Ovary (tissue), 9 donors: Measurements from ENCODE around the gene TTC38. TPM values are rescaled to one million over a fixed set of nuclear protein-coding genes. Genes with fewer than 3 reads are reported as not detected.

ENCODE experiments used
- DNase-seq, 5 donors: peaks; one replicate each; pipeline ENCODE4 v3.0.0-alpha.2; 2019 to 2020
- H3K27ac ChIP-seq, 2 donors: fragments of 200-600 bp; one replicate each; pipeline versions ENCODE4 v1.5.1 to v1.8.0; 2019 to 2022
- H3K27me3 ChIP-seq: fragments of 200-600 bp; one replicate; pipeline ENCODE4 v1.8.0; 2022
- H3K36me3 ChIP-seq: fragments of 200-600 bp; sonication (generic); one replicate; pipeline ENCODE4 v1.5.1; 2019
- H3K4me1 ChIP-seq: one replicate; pipeline ENCODE4 v1.8.1; 2013; ENCODE audit warnings: mild to moderate bottlenecking, moderate library complexity; ENCODE audit not compliant: insufficient read depth
- H3K4me3 ChIP-seq: fragments of 200-600 bp; sonication (generic); one replicate; pipeline ENCODE4 v1.5.1; 2017
- H3K9me3 ChIP-seq, 2 donors: fragments of 200-600 bp in 1 of 2; sonication (generic) in 1 of 2; one replicate each; pipeline versions ENCODE4 v1.5.1 to v1.8.1; 2013 to 2019; ENCODE audit warnings: mild to moderate bottlenecking in 1 of 2, moderate library complexity in 1 of 2
- EP300 ChIP-seq: sonication (generic); formaldehyde crosslinking; IDR thresholded peaks from one replicate; pipeline ENCODE4 v1.6.1; 2017; ENCODE audit warnings: antibody characterized with exemption
- POLR2A ChIP-seq: fragments of 450-650 bp; IDR thresholded peaks from one replicate; pipeline ENCODE4 v1.6.1; 2017; ENCODE audit warnings: antibody characterized with exemption, mild to moderate bottlenecking, moderate library complexity
- WGBS, 3 donors: extraction: QIAGEN DNeasy Blood & Tissue Kit in 1 of 3; methylation state at CpG; one replicate each; pipeline versions ENCODE4 v1.1.5 to v1.1.7; 2013 to 2017; 5-methylcytosine and 5-hydroxymethylcytosine counted together
- intact Hi-C, 4 donors: fragments of 100-400 bp; cut with DNase I; formaldehyde crosslinking; loops; one replicate each; pipeline versions ENCODE4 v1.11.0 to v1.15.1; 2022 to 2023
- polyA plus RNA-seq, 2 donors: library from polyadenylated mRNA; stranded (reverse); fragments of 200-250 nt in 1 of 2; fragments of 350-450 nt in 1 of 2; fragmentation: Illumina TruSeq in 1 of 2; extraction: RNeasy Lipid Tissue Mini Kit (QIAGEN cat#74804) in 1 of 2; gene quantifications; one replicate each; pipeline ENCODE4 v1.2.3, GENCODE V29; 2013 to 2014
- total RNA-seq, 7 donors: library from RNA; depleted of rRNA in 2 of 7; stranded (reverse); fragments of >200 nt in 2 of 7; fragmentation: NEBNext Ultra II Directional in 3 of 7; extraction: Animal tissue kit (Norgen Biotek cat#: 25700) in 3 of 7; gene quantifications; one replicate each; pipeline versions ENCODE4 v1.1.0 to v1.2.4, GENCODE V29; 2016 to 2023
- TF ChIP-seq, protein P1 (sequence below), 3 donors: fragments of 450-650 bp in 2 of 3; fragments of 200-600 bp in 1 of 3; IDR thresholded peaks; one replicate each; pipeline versions ENCODE4 v1.5.1 to v1.8.0; 2016 to 2022; ENCODE audit warnings: antibody characterized with exemption in 3 of 3, mild to moderate bottlenecking in 1 of 3
- donor health status: DM: no; HTN: no; CAD: no; lungs with moderate emphysema.
- donor health status: DM: no; HTN: no; CAD: no.
- donor health status: Bipolar disorder and iron deficiency.
- donor health status: DM: yes; HTN: yes; CAD: no.
- donor health status: DM: no; HTN: no; CAD: no.
- donor health status: DM: yes; HTN: yes; CAD: no.

The TTC38 gene
- total and polyA plus RNA-seq, 9 donors = 27.3 to 58.3 (median 42.3) TPM

DNA sequence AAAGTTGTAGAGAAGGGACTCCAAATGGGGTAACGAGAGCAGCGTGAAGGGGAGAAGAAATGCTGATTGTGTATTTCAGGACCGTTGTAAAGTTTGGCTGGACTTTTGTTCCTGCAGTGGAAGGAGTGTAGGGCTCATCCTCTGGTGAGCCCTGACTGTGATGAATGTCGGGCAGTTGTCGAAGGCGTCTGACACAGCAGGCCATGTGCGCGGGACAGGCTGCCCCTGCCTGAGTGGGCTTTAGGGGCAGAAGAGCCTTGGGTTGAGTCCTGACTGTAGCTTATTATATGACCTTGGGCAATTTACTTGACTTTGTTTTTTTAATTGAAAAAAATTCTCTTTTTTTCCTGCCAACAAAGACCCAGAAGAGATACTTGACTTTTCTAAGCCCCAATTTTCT lies 70.8 kb downstream of the TTC38 start:
- TF ChIP-seq, protein P1, sequence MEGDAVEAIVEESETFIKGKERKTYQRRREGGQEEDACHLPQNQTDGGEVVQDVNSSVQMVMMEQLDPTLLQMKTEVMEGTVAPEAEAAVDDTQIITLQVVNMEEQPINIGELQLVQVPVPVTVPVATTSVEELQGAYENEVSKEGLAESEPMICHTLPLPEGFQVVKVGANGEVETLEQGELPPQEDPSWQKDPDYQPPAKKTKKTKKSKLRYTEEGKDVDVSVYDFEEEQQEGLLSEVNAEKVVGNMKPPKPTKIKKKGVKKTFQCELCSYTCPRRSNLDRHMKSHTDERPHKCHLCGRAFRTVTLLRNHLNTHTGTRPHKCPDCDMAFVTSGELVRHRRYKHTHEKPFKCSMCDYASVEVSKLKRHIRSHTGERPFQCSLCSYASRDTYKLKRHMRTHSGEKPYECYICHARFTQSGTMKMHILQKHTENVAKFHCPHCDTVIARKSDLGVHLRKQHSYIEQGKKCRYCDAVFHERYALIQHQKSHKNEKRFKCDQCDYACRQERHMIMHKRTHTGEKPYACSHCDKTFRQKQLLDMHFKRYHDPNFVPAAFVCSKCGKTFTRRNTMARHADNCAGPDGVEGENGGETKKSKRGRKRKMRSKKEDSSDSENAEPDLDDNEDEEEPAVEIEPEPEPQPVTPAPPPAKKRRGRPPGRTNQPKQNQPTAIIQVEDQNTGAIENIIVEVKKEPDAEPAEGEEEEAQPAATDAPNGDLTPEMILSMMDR (IDR thresholded peaks at IDR 0.05) = no peak
- TF ChIP-seq POLR2A = no peak
- no peak for TF ChIP-seq EP300
- no peak overlapping the region for H3K4me3 ChIP-seq
- no peaks in the 10 kb centered on the region for H3K9me3 ChIP-seq
- no peak overlapping the region for H3K27ac ChIP-seq
- peaks cover 2% of the 10 kb centered on the region for H3K4me1 ChIP-seq
- no peak for DNase-seq
- WGBS, 3 donors = 87 to 89% (median 89%) methylated on average over 8 of the region's 8 CpGs
- intact Hi-C loops = no loop called here
- no peaks in the 10 kb centered on the region for H3K27me3 ChIP-seq
- no peaks in the 10 kb centered on the region for H3K36me3 ChIP-seq

GRCh38 chr22:46339956-46340355 lies 72.1 kb downstream of the TTC38 start:
- no peak overlapping the region for H3K4me3 ChIP-seq
- WGBS, 3 donors = 85 to 92% (median 88%) methylated on average over 5 of the region's 5 CpGs
- H3K27ac ChIP-seq = no peak overlapping the region
- no peaks in the 10 kb centered on the region for H3K36me3 ChIP-seq
- no peaks in the 10 kb centered on the region for H3K27me3 ChIP-seq
- TF ChIP-seq, protein P1 (IDR thresholded peaks at IDR 0.05) = no peak
- TF ChIP-seq POLR2A (no peak), EP300 (no peak)
- peaks cover 2% of the 10 kb centered on the region for H3K4me1 ChIP-seq
- intact Hi-C loops = no loop called here
- H3K9me3 ChIP-seq = no peaks in the 10 kb centered on the region
- DNase-seq = no peak

DNA sequence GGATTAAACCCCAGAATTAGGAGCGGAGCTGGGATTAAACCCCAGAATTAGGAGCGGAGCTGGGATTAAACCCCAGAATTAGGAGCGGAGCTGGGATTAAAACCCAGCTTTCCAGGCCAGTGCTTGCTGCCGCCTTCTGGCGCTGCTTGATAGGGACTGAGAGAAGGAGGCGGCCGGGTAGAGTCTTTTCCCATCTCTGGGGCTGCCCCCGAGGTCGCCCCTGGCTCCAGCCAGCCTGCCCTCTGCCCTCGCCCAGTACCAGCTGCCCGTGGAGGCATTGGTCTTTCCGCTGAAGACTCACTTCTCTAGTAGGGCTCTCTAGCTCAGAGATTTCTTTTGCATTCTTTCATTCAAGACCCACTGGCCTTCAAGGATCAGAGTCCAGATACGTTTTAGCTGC lies 72.9 kb downstream of the TTC38 start:
- 87 to 90% (median 90%) methylated on average over 13 of the region's 13 CpGs for WGBS, 3 donors
- intact Hi-C loops = no loop called here
- no peak overlapping the region for H3K4me3 ChIP-seq
- TF ChIP-seq EP300 = no peak
- H3K36me3 ChIP-seq = no peaks in the 10 kb centered on the region
- no peak overlapping the region for H3K27ac ChIP-seq
- DNase-seq = no peak
- no peaks in the 10 kb centered on the region for H3K9me3 ChIP-seq
- no peaks in the 10 kb centered on the region for H3K27me3 ChIP-seq
- H3K4me1 ChIP-seq = peaks cover 2% of the 10 kb centered on the region

Other genes starting within 250 kb of the TTC38 start
- 10 to 100 TPM in 6 of 7 donors, 1 to 10 TPM in 1; 9.7 to 41.0 (median 34.0) TPM for gene PPARA, start 117.5 kb upstream of the TTC38 start, total RNA-seq
- gene PPARA, start 117.5 kb upstream of the TTC38 start, polyA plus RNA-seq = 10 to 100 TPM; 12.8 to 16.0 TPM
- gene CDPF1, start 17.7 kb upstream of the TTC38 start, total RNA-seq = 10 to 100 TPM in 4 of 7 donors, 1 to 10 TPM in 3; 7.8 to 14.9 (median 11.5) TPM
- 10 to 100 TPM in 1 of 2 donors, 1 to 10 TPM in 1; 4.3 to 20.8 TPM for gene CDPF1, start 17.7 kb upstream of the TTC38 start, polyA plus RNA-seq
- gene PKDREJ, start 4.7 kb upstream of the TTC38 start, total RNA-seq = under 1 TPM in 6 of 7 donors, not detected in 1; under 0.01 to 0.17 (median 0.13) TPM
- gene PKDREJ, start 4.7 kb upstream of the TTC38 start, polyA plus RNA-seq = under 1 TPM; 0.08 to 0.12 TPM
- under 1 TPM in 6 of 7 donors, not detected in 1; 0.18 to 0.84 (median 0.34) TPM for gene GTSE1, start 28.9 kb downstream of the TTC38 start, total RNA-seq
- gene GTSE1, start 28.9 kb downstream of the TTC38 start, polyA plus RNA-seq = under 1 TPM; 0.40 to 0.60 TPM
- gene TRMU, start 67.7 kb downstream of the TTC38 start, total RNA-seq = 10 to 100 TPM; 18.2 to 35.0 (median 31.7) TPM
- gene TRMU, start 67.7 kb downstream of the TTC38 start, polyA plus RNA-seq = 10 to 100 TPM; 15.2 to 29.1 TPM